Measurements from ENCODE around the gene PPP2R5D. TPM values are rescaled to one million over a fixed set of nuclear protein-coding genes. Genes with fewer than 3 reads are reported as not detected.

Gene PPP2R5D
- total and polyA plus RNA-seq, 9 of the 15 experiments (the other 6 are each of a cell fraction or from before 2014, with no cell fraction given) = 1.3 to 96.1 (median 38.4) TPM

DNA sequence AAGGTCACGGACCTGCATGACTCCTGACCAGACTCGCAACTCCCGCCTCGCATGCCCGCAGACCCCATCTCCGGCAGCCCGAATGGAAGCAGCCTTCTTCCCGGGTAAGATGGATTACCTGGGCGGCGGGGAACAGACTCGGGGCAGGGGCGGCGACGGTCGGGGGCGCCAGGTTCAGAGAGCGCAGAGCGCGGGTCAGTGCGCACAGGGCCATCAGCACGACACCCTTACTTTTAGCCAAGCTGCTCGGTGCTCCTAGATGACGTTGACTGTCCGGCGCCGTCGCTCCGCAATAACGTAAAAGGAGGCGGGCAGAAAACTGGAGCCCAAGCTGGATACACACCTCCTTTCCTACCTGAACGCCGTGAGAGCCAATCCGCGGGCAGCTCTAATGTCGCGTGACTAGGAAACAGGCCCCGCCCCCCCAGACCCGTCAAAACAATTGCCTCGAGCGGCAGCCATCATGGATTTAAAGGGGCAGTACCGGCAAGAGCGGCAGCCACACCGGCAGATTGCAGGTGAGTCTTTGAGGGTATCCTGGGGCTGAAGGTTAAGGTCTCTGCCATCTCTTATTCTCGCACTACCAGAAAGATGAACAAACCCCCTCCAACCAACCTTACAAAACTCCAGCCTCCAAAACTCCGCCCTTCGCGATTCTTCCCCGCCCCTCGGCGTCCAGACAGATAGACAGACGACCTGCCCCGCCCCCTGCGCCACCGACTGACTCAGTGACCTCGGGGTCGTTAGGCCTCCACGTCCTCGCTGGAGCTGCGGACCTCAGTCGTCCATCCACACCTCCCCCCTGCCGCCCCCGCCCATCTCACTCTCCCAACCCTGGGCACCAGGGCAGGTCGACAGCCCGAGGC is 75.0 kb downstream of the PPP2R5D start, which contains the start of the genes KLC4 and MRPL2 (continued):
- TF ChIP-seq NRF1 (conservative IDR thresholded peaks at IDR 0.05 in 1 of 2, IDR thresholded peaks at IDR 0.05 in 1 of 2) = peak; percentile 74 to 76
- TF ChIP-seq CAMTA2 (CRISPR knock-in tag; conservative IDR thresholded peaks at IDR 0.05) = no peak
- TF ChIP-seq SMAD2 (IDR thresholded peaks at IDR 0.05; ENCODE audit: low read depth, low read length) = no peak
- no peak for TF ChIP-seq FOXJ3 (CRISPR knock-in tag; IDR thresholded peaks at IDR 0.05)
- no peak for TF ChIP-seq CHD1 (IDR thresholded peaks at IDR 0.05; ENCODE audit: low read length)
- no peak for TF ChIP-seq ZKSCAN3 (CRISPR knock-in tag; IDR thresholded peaks at IDR 0.05)
- TF ChIP-seq TGIF2 (CRISPR knock-in tag; IDR thresholded peaks at IDR 0.05) = no peak
- TF ChIP-seq, protein P1, sequence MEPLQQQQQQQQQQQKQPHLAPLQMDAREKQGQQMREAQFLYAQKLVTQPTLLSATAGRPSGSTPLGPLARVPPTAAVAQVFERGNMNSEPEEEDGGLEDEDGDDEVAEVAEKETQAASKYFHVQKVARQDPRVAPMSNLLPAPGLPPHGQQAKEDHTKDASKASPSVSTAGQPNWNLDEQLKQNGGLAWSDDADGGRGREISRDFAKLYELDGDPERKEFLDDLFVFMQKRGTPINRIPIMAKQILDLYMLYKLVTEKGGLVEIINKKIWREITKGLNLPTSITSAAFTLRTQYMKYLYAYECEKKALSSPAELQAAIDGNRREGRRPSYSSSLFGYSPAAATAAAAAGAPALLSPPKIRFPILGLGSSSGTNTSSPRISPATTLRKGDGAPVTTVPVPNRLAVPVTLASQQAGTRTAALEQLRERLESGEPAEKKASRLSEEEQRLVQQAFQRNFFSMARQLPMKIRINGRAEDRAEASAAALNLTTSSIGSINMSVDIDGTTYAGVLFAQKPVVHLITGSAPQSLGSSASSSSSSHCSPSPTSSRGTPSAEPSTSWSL (CRISPR knock-in tag; IDR thresholded peaks at IDR 0.05; ENCODE audit: borderline replicate concordance) = no peak
- no peak for TF ChIP-seq ZNF174 (CRISPR knock-in tag; IDR thresholded peaks at IDR 0.05)
- TF ChIP-seq, protein P2, sequence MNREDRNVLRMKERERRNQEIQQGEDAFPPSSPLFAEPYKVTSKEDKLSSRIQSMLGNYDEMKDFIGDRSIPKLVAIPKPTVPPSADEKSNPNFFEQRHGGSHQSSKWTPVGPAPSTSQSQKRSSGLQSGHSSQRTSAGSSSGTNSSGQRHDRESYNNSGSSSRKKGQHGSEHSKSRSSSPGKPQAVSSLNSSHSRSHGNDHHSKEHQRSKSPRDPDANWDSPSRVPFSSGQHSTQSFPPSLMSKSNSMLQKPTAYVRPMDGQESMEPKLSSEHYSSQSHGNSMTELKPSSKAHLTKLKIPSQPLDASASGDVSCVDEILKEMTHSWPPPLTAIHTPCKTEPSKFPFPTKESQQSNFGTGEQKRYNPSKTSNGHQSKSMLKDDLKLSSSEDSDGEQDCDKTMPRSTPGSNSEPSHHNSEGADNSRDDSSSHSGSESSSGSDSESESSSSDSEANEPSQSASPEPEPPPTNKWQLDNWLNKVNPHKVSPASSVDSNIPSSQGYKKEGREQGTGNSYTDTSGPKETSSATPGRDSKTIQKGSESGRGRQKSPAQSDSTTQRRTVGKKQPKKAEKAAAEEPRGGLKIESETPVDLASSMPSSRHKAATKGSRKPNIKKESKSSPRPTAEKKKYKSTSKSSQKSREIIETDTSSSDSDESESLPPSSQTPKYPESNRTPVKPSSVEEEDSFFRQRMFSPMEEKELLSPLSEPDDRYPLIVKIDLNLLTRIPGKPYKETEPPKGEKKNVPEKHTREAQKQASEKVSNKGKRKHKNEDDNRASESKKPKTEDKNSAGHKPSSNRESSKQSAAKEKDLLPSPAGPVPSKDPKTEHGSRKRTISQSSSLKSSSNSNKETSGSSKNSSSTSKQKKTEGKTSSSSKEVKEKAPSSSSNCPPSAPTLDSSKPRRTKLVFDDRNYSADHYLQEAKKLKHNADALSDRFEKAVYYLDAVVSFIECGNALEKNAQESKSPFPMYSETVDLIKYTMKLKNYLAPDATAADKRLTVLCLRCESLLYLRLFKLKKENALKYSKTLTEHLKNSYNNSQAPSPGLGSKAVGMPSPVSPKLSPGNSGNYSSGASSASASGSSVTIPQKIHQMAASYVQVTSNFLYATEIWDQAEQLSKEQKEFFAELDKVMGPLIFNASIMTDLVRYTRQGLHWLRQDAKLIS (CRISPR knock-in tag; IDR thresholded peaks at IDR 0.05) = 0 out of 2 replicates have a peak, but pooled peaks have one; percentile 76
- TF ChIP-seq SPI1 (IDR thresholded peaks at IDR 0.05; ENCODE audit: borderline replicate concordance, low read depth, low read length) = no peak
- TF ChIP-seq CBX2 (IDR thresholded peaks at IDR 0.05; ENCODE audit: insufficient read depth, low read length, poor library complexity, severe bottlenecking) = no peak
- TF ChIP-seq, protein P3, sequence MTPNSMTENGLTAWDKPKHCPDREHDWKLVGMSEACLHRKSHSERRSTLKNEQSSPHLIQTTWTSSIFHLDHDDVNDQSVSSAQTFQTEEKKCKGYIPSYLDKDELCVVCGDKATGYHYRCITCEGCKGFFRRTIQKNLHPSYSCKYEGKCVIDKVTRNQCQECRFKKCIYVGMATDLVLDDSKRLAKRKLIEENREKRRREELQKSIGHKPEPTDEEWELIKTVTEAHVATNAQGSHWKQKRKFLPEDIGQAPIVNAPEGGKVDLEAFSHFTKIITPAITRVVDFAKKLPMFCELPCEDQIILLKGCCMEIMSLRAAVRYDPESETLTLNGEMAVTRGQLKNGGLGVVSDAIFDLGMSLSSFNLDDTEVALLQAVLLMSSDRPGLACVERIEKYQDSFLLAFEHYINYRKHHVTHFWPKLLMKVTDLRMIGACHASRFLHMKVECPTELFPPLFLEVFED (CRISPR knock-in tag; conservative IDR thresholded peaks at IDR 0.05) = no peak
- TF ChIP-seq ZNF217 (CRISPR knock-in tag; IDR thresholded peaks at IDR 0.05) = no peak
- TF ChIP-seq, protein P4, sequence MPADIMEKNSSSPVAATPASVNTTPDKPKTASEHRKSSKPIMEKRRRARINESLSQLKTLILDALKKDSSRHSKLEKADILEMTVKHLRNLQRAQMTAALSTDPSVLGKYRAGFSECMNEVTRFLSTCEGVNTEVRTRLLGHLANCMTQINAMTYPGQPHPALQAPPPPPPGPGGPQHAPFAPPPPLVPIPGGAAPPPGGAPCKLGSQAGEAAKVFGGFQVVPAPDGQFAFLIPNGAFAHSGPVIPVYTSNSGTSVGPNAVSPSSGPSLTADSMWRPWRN (IDR thresholded peaks at IDR 0.05; ENCODE audit: low read depth) = no peak; the same call in 1 of the 2 replicates
- no peak for TF ChIP-seq FOXK1 (CRISPR knock-in tag; IDR thresholded peaks at IDR 0.05; ENCODE audit: borderline replicate concordance)
- TF ChIP-seq, protein P5, sequence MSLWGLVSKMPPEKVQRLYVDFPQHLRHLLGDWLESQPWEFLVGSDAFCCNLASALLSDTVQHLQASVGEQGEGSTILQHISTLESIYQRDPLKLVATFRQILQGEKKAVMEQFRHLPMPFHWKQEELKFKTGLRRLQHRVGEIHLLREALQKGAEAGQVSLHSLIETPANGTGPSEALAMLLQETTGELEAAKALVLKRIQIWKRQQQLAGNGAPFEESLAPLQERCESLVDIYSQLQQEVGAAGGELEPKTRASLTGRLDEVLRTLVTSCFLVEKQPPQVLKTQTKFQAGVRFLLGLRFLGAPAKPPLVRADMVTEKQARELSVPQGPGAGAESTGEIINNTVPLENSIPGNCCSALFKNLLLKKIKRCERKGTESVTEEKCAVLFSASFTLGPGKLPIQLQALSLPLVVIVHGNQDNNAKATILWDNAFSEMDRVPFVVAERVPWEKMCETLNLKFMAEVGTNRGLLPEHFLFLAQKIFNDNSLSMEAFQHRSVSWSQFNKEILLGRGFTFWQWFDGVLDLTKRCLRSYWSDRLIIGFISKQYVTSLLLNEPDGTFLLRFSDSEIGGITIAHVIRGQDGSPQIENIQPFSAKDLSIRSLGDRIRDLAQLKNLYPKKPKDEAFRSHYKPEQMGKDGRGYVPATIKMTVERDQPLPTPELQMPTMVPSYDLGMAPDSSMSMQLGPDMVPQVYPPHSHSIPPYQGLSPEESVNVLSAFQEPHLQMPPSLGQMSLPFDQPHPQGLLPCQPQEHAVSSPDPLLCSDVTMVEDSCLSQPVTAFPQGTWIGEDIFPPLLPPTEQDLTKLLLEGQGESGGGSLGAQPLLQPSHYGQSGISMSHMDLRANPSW (CRISPR knock-in tag; IDR thresholded peaks at IDR 0.05) = no peak

Measured in K562 (cell line).